Astrocyte of the hippocampus (primary cell): ENCODE data around the gene ZNF705A.
A peak's percentile ranks its signal among the peaks of the same experiment; 100 is the strongest.
"Not testable (repeated sequence)": the region's sequence is repeated elsewhere in the genome, so short reads cannot be mapped to it uniquely, and the experiment has no call there.

ENCODE experiments used
- DNase-seq: peaks from one replicate; pipeline ENCODE4 v3.0.0; 2011; ENCODE audit warnings: low read depth, low spot score

ZNF705A gene

DNA sequence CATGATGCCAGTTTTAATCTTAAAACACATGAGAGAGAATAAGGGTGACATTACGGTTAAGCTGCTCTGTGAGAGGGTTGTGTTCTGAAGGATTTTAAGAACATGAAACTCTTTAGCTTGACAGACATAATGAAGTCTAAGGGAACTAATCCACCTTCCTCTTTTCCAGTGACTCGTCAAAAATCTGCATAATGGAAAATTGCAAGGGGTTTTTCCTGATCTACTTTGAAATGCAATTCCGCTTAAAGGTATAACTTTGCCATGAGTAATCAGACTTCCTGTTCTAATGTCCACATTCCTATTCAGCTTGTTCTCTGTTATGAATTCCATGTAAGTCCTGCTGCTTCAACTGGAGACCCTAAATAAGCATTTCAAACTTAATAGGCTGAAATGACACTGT lies at the start of gene ZNF705A:
ZNF705A (plus strand) TSS at position 171 of the 400 bp plus-strand sequence. CDS start 15,611 bp downstream, outside the sequence.
- DNase-seq, result peak; percentile 75

DNA sequence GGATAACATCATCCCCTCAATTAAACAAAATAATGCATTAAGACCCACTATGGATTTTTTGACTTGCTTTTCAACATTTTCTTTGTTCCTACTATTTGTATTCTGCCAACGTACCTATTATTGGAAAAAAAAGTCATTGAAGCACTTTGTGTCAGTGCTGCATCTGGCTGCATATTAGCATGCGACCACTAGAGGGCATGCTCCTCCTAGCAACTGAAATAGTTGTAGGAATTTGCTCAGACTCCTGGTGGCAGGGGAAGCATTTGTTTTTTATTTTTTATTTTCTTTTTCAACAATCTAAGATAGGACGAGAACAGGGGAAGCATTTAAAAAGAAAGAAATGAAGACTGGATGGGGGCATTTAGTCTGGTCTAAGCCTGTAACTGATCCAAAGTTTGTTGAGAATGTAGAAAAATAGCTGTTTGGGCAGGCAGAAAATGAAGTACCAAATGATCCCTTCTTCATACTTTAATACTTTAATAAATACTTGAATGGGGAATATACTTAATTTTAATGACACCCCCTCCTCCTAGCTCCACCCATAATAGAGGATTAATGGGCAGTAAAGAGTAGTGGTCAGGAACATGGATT lies 47.9 kb upstream of the ZNF705A start:
- DNase-seq, result peak; percentile 89

DNA sequence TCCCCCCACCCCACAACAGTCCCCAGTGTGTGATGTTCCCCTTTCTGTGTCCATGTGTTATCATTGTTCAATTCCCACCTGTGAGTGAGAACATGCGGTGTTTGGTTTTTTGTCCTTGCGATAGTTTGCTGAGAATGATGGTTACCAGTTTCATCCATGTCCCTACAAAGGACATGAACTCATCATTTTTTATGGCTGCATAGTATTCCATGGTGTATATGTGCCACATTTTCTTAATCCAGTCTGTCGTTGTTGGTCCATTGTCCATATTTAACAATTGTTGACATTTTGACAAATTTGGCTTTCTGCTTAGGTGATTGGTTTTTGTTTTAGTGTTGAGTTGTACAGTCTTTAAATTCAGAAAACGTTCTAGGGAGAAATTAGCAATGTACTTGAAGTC lies 43.7 kb upstream of the ZNF705A start:
- not testable (repeated sequence) for DNase-seq

DNA sequence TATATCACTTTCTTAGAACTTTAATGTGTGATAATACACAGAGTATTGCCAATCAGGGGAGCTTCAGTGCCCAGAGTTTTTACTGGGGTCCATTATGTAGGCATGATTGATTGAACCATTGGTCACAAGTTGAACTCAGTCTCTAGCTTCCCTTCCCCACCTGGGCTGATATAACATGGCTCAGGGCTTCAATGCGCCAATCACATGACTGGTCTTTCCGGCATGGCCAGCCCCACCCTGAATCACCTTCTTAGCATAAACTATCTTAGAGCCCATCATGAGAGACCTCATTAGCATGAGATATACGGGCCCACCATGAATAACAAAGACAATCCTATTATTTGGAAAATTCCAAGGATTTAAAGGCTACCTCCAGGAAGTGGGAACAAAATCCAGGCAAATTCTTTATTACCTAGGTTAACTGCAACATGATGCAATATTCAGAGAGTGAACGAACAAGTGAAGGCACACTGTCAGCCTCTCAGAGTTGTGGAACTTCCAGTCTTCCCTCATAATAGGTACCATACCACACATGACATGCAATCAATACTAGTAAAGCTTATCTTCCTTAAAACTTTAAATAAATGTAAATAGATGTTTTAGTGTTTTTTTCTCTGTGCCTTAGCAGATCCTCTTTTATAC lies 36.6 kb upstream of the ZNF705A start:
- no peak for DNase-seq

DNA sequence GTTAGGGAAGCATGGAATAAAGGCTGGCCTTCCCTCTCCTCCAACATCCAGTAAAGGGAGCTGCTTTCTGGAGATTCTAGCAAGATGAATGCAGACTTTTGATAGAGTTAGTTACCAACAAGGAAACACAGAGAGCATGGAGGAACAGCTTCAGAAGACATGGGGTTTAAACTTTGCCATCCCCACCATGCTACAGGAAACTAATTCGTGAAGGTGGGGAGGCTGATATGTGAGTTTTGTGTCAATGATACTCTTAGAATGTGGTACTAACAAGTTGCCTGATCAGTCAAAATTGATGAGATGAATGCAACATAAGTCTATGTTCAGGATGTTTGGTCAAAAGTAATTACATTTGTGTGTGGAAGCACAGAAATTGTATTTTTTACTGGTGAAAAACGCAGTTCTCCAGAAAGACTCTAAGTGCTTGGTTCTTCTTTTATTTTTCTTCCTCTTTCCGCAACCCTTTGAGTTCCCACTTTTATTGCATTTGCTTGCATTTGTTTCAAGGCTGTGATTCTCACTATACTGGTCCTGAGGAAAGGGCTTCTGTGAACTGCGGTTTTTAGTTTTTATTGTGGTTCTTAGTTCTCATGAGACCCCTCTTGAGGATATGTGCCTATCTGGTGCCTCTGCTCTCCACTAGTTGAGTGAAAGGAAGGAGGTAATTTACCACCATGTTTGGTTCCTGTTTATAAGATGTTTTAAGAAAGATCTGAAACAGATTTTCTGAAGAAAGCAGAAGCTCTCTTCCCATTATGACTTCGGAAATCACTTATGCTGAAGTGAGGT lies 33.5 kb upstream of the ZNF705A start, which contains the start of gene CLEC4A:
CLEC4A (plus strand) TSS at position 494 of the 789 bp plus-strand sequence; CDS start at position 756, 262 bp downstream.
- DNase-seq, result no peak

DNA sequence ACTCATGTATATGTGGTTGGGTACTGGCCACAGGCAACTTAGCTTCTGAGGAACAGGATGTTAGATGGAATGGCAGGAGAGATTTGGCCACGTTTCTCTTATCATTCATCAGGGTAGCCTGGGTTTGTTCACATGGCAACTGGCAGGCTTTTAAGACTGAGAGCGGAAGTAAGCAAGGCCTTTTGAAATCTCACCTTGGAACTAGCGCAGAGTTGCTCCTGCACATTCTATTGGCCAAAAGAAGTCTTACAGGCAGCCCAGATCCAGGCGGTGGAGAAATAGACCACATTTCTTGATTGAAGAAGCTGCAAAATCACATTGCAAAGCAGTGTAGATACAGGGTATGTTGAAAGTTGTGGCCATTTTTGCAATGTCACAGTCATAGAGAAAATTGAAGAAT lies 29.7 kb upstream of the ZNF705A start:
- DNase-seq, result no peak

DNA sequence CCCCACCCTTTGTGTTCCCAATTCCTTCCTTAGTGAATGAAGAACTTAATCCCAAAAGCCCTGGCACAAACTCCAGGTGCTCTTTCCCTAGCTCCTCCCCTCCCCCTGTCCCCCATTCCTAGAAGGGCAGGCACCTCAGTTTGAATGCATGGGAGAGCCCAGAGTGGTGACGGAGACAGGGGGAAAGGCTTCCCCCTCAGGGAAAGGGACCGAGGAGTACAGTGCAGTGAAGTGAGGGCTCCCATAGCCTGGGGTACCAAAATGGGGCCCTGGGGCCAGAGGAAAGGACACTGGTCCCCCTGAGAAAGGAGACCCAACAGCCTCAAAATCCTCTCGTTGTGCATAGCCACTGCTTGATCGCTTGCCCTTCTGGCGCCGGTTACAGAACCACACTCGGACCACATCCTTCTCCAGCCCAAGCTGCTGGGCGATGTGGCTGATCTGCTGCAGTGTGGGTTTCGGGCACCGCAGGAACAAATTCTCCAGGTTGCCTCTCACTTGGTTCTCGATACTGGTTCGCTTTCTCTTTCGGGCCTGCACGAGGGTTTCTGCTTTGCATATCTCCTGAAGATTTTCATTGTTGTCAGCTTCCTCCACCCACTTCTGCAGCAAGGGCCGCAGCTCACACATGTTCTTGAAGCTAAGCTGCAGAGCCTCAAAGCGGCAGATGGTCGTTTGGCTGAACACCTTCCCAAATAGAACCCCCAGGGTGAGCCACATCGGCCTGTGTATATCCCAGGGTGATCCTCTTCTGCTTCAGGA lies 23.0 kb upstream of the ZNF705A start:
- DNase-seq, result not testable (repeated sequence)

DNA sequence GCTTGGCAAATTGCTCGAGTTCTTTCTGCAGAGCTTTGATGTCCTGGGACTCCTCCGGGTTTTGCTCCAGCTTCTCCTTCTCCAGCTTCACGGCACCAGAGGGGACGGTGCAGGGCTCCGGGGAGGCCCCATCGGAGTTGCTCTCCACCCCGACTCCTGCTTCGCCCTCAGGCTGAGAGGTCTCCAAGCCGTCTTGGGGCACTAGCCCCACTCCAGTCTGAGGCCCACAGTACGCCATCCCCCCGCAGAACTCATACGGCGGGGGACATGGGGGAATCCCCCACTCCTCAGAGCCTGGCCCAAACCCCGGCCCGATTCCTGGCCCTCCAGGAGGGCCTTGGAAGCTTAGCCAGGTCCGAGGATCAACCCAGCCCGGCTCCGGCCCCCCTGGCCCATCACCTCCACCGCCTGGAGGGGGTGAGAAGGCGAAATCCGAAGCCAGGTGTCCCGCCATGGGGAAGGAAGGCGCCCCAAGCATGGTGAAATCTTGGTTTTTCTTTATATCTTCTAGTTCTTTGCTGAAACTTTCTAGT lies 22.4 kb upstream of the ZNF705A start:
- not testable (repeated sequence) for DNase-seq

DNA sequence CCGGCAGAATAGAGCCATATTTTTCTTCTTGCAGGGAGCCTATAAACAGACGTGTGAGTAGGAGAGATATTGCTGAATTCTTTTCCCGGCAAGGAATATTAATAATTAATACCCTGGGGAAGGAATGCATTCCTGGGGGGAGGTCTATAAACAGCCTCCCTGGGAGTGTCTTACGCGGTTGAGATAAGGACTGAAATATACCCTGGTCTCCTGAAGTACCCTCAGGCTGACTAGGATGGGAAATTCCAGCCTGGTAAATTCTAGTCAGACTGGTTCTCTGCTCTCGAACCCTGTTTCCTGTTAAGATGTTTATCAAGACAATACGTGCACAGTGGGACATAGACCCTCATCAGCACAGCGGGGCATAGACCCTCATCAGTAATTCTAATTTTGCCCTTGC lies 15.2 kb upstream of the ZNF705A start:
- not testable (repeated sequence) for DNase-seq

DNA sequence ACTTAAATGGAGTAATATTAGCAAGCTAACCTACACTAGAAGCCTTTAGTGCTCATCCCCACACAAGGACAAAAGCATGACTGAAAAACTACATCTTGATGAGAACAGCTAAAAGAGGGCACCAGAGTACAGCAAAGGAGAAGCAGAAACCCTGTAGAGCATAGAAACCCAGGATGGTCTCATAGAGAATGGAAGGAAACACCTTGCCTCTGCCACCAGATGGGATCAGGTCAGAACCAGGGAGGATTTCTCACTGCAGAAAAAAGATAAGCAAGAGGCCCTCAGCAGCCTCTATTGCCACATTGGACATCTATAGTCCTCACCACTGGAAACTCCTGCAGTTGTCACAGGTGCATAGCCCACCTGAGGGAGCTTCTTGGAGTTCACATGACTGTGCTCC lies 13.6 kb upstream of the ZNF705A start:
- no peak for DNase-seq

DNA sequence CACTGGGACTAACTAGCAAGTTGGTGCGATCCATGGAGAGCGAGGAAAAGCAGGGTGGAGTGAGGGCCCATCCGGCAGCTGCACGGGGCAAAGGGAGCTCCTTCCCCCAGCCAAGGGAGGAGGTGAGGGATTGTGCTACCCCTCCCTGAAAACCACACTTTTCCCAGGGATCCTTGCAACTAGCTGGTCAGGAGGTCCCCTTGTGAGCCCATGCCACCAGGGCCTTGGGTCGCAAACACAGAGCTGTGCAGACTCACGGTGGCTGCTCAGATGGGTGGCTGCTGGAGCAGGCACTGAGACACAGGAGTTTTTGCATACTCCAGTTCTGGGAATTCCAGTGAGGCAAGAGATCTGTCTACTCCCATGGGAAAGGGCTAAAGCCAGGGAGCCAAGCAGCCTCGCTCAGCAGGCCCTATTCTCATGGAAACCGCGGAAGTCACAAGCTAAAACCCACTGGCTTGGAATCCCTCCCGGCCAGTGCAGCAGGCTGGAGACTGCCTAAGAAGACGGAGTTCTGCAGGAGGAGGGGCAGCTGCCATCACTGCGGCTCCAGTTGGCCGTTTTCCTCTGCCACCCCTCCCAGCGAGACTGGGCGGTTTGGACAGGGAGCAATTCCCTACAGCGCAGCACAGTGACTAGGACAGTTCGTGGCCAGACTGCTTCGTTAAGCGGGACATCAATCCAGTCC lies 10.9 kb upstream of the ZNF705A start:
- DNase-seq, result peak; percentile 97

DNA sequence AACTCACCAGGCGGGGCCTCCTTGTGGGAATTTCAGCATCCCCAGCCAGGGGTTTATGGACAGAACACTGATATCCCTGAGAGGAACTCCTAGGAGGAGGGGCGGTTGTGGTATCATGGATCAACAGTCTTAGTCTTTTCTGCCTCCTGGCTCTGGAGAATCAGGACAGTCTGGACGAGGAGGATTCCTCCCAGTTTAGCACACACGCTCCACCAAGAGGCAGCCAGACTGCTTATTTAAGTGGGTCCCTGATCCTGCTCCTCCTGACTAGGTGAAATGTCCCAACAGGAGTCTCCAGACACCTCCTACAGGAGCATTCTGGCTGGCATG lies 10.4 kb upstream of the ZNF705A start:
- no peak for DNase-seq

DNA sequence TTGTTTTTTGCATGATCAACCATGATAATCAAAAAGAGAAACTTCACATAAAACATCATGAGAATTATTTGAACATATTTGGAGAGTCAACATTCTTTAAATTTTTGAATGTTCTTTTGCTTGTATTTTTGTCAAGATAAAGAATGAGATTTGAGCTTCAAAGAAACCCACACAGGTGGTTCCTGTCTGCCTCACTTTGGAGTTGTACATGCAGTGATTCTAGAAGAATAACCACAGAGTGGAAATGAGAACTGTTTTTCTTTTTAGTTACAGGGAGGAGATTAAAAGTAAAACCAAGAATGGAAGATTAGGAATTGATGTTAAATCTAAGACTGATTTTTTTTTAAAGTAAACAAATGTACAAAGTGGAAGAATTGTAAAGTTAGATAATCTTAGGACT lies 2.3 kb upstream of the ZNF705A start:
- DNase-seq, result no peak

DNA sequence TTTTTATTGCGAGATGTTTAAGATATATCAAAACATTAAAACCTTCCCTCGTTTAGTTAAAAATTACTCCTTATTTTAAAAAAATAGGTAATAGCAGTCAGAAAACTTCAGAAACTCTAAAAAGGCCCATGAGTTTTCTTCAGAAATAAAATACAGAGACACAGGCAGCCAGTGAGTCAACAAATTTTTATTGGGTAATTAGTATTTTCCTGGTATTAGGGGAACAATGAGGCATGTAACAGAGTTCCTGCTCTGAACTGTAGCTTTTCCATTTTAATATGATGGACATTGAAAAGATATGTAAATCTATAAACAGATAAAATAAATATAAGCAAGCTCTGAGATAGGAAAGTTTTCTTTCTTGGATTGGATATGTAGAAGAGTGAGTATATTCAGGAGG lies 399 bp upstream of the ZNF705A start:
- no peak for DNase-seq

DNA sequence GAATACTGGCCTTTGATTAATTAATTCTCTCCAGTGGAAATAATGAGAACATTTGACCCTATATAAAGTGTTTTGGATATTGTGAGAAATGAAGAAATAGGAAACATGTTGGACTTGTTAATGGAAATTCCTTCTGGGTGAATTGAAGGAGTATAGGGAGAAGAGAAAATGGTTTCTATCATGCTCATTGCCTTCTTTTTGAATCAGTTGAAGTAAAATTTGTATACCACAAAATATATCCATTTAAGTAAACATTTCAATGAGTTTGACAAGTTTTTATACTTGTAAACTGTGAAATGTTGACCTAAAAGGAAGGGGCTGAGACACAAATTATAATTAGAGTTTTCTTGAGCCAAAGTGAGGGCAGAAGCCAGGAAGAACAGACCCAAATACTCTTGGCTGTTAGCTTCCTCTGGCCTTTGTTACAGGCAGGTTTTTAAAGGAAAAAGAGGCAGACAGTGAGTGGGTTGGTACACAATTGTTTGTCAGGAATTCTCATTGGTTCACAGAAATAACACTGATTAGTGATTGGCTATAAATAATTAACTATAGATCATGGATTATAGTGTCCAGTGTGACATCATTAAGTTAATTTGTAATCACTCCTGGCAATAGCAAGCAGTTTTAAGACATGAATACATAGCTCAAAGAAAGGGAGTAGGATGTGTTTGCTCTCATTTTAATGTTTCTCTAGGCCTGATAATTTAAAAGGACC lies 826 bp downstream of the ZNF705A start:
- DNase-seq, result no peak

DNA sequence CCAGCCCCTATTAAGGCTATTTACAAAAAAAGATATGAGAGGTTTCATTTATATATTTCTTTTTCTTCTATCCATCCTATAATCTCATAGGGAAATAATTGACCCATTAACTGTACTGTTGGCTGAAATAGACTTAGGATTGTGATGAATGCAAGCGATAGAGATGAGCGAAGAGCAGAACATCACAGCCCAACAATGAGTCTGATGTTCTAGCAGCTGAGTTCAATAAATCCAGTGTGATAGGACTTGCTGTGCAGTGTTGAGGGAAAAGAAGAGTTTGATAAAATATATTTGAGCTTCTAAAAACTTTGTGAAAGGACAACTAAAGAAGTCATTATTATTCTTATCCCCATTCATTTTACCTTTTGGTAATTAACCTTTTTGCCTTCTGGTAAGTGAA lies 16.1 kb downstream of the ZNF705A start:
- DNase-seq, result not testable (repeated sequence)

DNA sequence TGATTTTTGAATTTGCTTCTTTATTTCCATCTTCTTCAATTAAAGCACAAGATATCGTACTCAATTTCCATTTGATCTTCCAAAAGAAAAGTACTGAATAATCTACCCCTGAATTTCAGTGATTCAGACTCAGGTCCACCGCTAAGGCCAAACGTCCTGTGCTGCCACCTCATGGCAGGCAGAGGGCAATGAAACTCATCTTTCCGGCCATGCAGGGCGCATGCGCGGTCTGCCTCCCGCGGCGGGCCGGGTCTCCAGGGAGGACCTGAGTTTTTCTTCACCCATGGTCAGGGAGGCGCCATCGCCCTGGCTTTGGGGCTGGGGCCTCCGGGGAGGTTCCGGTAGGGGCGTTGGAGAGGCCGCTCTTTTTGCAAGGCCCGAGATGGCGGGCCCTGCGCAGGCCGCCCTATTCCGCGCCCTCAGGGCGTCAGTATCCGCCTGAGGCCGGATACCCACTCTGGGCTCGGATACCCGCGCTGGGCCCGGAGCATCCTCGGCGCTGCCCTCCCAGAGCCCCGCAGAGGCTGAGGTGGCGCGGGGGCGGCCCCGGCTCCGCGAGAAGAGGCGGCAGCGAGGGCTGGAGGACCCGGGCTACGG lies 23.3 kb downstream of the ZNF705A start:
- peak; percentile 81 for DNase-seq

DNA sequence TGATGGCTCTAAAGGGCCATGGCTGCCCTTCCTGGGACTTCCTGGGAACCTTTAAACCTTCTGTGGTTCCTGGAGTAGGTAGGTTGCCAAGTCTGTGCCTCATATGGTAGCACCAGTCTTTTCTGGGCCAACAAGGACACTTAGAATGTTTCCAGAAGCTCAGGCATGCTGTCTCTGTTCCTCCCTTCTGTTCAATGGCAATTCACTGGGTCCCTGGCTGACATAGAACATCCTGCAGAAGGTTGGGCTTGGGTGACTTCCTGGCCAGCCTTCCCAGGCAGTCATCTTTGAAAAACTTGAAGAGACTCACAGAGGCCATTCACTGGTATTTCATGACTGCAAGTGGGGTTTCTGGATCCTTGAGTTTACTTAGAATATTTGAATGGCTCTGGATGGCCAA lies 24.5 kb downstream of the ZNF705A start:
- not testable (repeated sequence) for DNase-seq

DNA sequence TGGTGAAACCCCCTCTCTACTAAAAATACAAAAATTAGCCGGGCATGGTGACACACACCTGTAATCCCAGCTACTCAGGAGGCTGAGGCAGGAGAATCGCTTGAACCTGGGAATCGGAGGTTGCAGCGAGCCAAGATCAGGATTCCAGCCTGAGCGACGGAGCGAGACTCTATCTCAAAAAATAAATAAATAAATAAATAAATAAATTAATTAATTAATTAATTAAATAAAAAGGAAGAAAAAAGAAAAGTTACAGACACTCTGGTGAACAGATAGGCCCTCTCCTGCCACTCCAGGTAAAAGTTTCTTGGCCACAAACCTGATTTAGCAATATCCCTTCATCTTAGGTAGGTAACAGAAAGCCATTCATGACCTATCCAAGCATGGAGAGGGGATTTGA lies 26.1 kb downstream of the ZNF705A start:
- not testable (repeated sequence) for DNase-seq

DNA sequence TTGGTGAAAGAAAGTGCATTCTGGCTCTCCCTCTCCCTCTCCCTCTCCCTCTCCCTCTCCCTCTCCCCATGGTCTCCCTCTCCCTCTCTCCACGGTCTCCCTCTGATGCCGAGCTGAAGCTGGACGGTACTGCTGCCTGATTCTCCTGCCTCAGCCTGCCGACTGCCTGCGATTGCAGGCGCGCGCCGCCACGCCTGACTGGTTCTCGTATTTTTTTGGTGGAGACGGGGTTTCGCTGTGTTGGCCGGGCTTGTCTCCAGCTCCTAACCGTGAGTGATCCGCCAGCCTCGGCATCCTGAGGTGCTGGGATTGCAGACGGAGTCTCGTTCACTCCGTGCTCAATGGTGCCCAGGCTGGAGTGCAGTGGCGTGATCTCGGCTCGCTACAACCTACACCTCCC lies 26.5 kb downstream of the ZNF705A start:
- not testable (repeated sequence) for DNase-seq
